ENCODE data around the gene CYB5R3.

CYB5R3 gene

DNA sequence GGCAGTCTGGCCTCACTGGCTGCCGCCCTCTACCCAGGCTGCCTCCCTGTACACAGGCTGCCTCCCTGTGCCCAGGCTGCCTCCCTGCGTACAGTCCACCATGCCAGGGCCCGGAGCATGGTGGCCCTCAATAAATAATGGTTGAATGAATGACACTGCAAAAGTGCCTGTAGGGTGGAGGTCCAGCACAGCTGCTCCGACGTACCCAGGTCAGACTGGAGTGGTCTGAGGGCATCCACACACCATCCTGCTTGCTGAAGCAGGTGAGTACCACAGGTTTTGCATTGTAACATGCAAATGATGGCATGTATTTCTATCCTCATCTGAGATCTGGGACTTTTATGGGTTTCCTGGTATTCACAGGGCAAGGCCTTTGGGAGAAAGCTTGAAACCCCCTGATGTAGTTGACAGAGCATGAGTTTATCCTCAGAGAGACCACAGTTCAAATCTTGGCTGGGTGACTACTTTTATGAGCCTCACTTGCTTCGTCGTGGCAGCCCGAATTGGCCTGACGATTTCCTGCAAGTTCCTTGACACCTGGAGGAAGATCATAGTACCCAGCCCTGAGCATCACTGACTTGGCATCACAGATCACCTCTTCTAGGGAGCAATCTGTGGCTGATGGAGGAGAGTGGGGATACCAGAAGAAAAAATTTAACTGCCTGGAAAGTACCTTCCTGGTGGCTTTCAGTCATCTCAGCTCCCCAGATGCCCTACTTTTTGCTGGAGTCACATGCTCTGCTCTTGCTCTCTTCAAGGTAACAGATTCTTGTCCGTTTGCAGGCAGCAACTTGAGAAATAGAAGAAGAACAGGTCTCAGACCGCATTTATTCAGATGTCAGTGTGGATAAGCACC, 16.0 kb upstream of the CYB5R3 start:
- TF ChIP-seq, protein P1, sequence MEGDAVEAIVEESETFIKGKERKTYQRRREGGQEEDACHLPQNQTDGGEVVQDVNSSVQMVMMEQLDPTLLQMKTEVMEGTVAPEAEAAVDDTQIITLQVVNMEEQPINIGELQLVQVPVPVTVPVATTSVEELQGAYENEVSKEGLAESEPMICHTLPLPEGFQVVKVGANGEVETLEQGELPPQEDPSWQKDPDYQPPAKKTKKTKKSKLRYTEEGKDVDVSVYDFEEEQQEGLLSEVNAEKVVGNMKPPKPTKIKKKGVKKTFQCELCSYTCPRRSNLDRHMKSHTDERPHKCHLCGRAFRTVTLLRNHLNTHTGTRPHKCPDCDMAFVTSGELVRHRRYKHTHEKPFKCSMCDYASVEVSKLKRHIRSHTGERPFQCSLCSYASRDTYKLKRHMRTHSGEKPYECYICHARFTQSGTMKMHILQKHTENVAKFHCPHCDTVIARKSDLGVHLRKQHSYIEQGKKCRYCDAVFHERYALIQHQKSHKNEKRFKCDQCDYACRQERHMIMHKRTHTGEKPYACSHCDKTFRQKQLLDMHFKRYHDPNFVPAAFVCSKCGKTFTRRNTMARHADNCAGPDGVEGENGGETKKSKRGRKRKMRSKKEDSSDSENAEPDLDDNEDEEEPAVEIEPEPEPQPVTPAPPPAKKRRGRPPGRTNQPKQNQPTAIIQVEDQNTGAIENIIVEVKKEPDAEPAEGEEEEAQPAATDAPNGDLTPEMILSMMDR (IDR thresholded peaks at IDR 0.05; ENCODE audit: control extremely low read depth, extremely low read depth, low read depth, missing control alignments): no peak
- CTCF ChIA-PET: interaction anchor here (2.6 kb wide), 2 partner anchors 12 to 44 kb away, joined by 8 to 15 read pairs; no protein-coding TSS in a partner anchor
- POLR2A ChIA-PET: no interaction called here
- DNase-seq (ENCODE audit: extremely low spot score): no peak

DNA sequence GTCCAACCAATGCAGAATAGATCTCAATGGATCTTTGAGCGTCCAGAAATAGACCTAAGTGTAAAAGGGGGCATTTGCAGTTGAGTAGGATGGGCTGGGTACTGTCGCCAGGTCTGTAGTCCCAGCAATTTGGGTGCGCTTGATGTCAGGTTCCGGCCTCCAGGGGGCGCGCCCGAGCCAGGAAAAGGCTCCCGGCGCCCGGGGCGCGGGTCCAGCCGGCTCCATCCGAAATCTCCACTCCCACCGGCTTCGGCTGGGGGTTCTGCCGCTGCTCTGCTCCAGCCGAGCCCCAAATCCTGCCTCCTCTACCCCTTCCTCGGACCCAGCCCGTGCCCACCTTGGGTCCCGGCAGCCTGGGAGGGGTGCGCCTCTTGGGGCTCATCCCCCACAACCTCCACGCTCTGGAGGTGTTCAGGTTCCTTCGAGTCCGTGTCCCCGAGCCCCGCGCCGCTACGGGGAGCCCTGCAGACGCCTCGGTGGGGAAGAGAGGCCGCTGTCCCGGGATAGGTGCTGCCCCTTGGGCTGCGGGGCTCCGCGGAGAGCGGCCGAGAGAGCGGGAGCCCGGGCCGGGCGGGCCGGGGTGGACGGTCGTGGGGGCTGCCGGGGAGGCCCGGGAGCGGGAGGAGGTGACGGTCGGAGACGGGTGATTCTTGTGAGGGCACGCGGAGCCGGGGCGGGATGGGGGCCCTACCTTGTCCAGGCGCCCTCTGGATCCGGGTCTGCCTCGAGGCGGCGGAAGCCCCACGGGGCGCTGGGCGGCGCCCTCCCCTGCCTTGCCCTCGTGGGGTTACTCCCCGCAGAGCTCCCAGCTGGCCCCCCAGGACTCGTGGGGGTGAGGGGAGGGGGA, 13.0 kb upstream of the CYB5R3 start:
- TF ChIP-seq, protein P1 (IDR thresholded peaks at IDR 0.05; ENCODE audit: control extremely low read depth, extremely low read depth, low read depth, missing control alignments): peak; percentile 87
- DNase-seq (ENCODE audit: extremely low spot score): peak; percentile 86
- ChIA-PET CTCF (interaction anchor here (0.9 to 2.8 kb wide), 9 partner anchors 11 to 206 kb away, joined by 3 to 15 read pairs (median 3); no protein-coding TSS in a partner anchor), POLR2A (no interaction called here)

DNA sequence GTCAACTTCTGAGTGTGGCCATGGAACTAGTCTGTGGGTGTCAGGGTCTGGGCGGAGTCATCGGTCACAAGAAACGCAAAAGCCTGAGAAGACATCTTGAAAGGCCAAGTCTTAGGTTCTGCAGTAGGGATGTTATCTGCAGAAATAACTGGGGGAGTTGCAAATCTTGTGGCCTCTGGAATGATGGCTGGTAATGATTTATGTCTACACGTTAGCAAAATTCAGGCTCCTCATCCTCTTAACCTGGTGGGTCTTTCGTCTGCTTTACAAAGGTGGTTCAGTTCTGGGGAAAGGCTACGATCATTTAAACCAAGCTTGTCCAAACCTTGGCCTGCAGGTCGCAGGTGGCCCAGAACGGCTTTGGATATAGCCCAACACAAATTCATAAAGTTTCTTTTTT, 7.4 kb upstream of the CYB5R3 start:
- POLR2A ChIA-PET: no interaction called here
- no peak for DNase-seq (ENCODE audit: extremely low spot score)
- TF ChIP-seq, protein P1 (IDR thresholded peaks at IDR 0.05; ENCODE audit: control extremely low read depth, extremely low read depth, low read depth, missing control alignments): no peak
- CTCF ChIA-PET: interaction anchor here (1.0 to 1.7 kb wide), 2 partner anchors 24 to 35 kb away, joined by 3 to 7 read pairs; no protein-coding TSS in a partner anchor

DNA sequence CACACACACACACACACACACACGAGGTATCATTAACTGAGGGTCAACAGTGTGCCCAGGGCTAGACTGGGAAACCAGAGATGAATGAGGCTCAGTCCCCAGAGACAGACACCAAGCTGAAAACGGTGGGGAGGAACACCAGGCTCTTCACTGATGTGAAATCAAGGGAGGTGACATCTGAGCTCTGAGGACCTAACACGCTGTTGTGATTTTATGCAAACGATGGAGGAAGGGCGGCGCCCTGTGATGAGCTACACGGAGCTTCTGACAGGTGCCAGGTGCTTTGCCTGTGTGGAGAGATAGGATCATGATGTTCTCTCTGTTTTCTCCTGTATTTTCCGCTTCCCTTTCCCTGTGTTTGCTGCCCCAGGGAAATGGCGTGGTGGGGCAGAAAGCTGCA, 6.5 kb upstream of the CYB5R3 start:
- CTCF ChIA-PET: interaction anchor here (1.0 to 1.7 kb wide), 3 partner anchors 11 to 34 kb away, joined by 3 to 7 read pairs (median 3); no protein-coding TSS in a partner anchor
- peak; percentile 65 for DNase-seq (ENCODE audit: extremely low spot score)
- POLR2A ChIA-PET: interaction anchor here (0.9 kb wide), 1 partner anchor 41 kb away, joined by 4 read pairs; the partner anchor contains the start of gene POLDIP3
- TF ChIP-seq, protein P1 (IDR thresholded peaks at IDR 0.05; ENCODE audit: control extremely low read depth, extremely low read depth, low read depth, missing control alignments): no peak

DNA sequence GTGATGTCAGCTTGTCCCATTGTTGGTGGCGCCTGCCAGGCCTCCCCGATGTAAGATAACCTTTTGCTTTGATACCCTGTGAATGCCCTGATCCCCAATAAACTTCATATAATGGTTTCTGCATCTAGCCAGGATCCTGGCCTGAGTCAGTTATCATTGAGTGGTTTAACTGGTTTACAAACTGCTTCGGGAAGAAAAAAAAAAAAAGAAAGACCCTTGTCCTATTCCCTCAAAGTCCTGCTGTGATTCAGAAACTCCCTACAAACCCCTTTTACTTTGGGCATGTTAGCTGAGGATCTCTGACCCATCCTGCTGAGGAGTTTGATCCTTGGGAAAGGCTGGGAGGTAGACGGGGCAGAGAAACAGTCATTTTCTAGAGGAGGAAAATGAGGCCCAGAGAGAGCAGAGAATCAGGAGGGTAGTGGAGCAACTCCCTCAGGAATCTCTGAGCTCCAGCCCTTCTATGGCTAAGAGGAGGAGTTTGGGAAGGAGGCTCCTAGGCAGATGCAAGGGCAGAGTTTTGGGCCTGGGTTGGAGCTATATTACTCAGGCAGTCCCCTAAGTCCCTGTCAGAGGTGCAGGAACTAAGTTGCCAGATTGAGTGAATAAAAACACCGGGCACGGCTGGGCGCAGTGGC, 5.4 kb upstream of the CYB5R3 start:
- DNase-seq (ENCODE audit: extremely low spot score): no peak
- CTCF ChIA-PET: interaction anchor here (1.1 to 2.7 kb wide), 5 partner anchors 9 to 215 kb away, joined by 3 to 11 read pairs (median 7); no protein-coding TSS in a partner anchor
- TF ChIP-seq, protein P1 (IDR thresholded peaks at IDR 0.05; ENCODE audit: control extremely low read depth, extremely low read depth, low read depth, missing control alignments): no peak
- POLR2A ChIA-PET: no interaction called here

DNA sequence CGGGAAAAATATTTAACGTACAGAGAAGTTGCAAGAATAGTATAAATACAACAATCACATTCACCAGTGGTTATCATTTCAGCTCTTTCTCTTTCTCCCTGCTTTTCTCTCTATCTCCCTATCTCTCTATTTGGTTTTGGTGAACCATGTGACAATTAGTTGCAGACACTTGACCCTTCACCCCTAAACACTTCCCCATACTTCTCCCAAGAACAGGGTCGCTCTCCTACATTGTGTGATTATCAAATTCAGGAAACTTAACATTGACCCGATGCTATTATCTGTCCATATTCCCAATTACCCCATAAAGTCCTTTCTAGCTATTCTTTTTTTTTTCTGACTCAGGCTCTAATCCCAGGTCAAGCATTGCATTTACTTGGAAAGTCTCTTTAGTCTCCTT, 4.8 kb upstream of the CYB5R3 start:
- ChIA-PET CTCF (interaction anchor here (1.4 to 2.7 kb wide), 3 partner anchors 10 to 215 kb away, joined by 3 to 11 read pairs (median 8); no protein-coding TSS in a partner anchor), POLR2A (no interaction called here)
- TF ChIP-seq, protein P1 (IDR thresholded peaks at IDR 0.05; ENCODE audit: control extremely low read depth, extremely low read depth, low read depth, missing control alignments): no peak
- no peak for DNase-seq (ENCODE audit: extremely low spot score)
